ENCODE results near the gene RABGAP1L. TPM values are rescaled to one million over a fixed set of nuclear protein-coding genes. Genes with fewer than 3 reads are reported as not detected.

Gene RABGAP1L
- total RNA-seq, 1 experiment from 2014 or later: 29.3 TPM

DNA sequence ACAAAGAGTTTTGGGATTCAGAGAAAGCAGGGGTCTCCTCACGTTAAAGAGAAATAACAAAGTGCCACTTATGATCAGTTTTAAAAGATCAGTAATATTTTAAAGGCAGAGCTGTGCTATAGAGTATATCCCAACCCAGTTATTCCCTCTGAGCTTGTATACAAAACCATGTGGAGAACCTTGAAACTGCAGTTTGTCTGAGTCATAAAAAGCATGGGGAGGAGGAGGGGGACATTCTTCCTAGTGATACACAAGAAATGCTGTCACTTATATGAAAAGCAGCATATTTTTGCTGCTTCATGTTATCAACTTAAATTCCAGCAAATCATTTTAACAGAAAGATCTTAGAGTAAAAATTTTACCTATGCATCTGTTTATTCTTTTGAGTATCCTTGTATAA is 533.0 kb downstream of the RABGAP1L start:
- Histone ChIP-seq H3K4me2 (ENCODE audit: low read length) (no peak overlapping the region), H3K9me3 (ENCODE audit: control insufficient read depth in 1 of 2, insufficient read depth in 1 of 2, low read depth in 1 of 2, low read length in 2 of 2) (no peaks in the 10 kb centered on the region), H3K79me2 (ENCODE audit: insufficient read depth, low read length) (no peaks in the 10 kb centered on the region), H3K9ac (ENCODE audit: low read length) (no peak overlapping the region), H3K36me3 (ENCODE audit: control insufficient read depth in 1 of 2, insufficient read depth in 2 of 2, low read length in 2 of 2) (no peaks in the 10 kb centered on the region), H3K27me3 (ENCODE audit: insufficient read depth, low read length) (no peaks in the 10 kb centered on the region), H3K4me3 (replicated peaks in 1 of 2; ENCODE audit: low read depth in 1 of 2, low read length in 2 of 2) (no peak overlapping the region), H4K20me1 (ENCODE audit: insufficient read depth) (no peaks in the 10 kb centered on the region), H3K4me1 (ENCODE audit: control insufficient read depth in 1 of 2, insufficient read depth in 2 of 2, low read length in 2 of 2) (peaks cover 4 to 11% of the 10 kb centered on the region in 2 experiments; a peak in 2 of 4 replicates), H2AFZ (ENCODE audit: low read depth, low read length, poor library complexity, severe bottlenecking) (no peak overlapping the region), H3K9me2 (ENCODE audit: insufficient read depth) (no peaks in the 10 kb centered on the region), H3K27ac (ENCODE audit: low read depth, low read length) (no peak overlapping the region)
- peak; percentile 80 for ATAC-seq
- intact Hi-C loops (cut with micrococcal nuclease): no loop called here
- no peak for TF ChIP-seq ATF3 (IDR thresholded peaks at IDR 0.05)
- peak; percentile 33; the same call in 1 of the 2 replicates for TF ChIP-seq FOSL1 (IDR thresholded peaks at IDR 0.05; ENCODE audit: low read depth)
- TF ChIP-seq, protein P1, sequence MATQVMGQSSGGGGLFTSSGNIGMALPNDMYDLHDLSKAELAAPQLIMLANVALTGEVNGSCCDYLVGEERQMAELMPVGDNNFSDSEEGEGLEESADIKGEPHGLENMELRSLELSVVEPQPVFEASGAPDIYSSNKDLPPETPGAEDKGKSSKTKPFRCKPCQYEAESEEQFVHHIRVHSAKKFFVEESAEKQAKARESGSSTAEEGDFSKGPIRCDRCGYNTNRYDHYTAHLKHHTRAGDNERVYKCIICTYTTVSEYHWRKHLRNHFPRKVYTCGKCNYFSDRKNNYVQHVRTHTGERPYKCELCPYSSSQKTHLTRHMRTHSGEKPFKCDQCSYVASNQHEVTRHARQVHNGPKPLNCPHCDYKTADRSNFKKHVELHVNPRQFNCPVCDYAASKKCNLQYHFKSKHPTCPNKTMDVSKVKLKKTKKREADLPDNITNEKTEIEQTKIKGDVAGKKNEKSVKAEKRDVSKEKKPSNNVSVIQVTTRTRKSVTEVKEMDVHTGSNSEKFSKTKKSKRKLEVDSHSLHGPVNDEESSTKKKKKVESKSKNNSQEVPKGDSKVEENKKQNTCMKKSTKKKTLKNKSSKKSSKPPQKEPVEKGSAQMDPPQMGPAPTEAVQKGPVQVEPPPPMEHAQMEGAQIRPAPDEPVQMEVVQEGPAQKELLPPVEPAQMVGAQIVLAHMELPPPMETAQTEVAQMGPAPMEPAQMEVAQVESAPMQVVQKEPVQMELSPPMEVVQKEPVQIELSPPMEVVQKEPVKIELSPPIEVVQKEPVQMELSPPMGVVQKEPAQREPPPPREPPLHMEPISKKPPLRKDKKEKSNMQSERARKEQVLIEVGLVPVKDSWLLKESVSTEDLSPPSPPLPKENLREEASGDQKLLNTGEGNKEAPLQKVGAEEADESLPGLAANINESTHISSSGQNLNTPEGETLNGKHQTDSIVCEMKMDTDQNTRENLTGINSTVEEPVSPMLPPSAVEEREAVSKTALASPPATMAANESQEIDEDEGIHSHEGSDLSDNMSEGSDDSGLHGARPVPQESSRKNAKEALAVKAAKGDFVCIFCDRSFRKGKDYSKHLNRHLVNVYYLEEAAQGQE (IDR thresholded peaks at IDR 0.05; ENCODE audit: low read depth): no peak
- no peak for TF ChIP-seq CBX3 (IDR thresholded peaks at IDR 0.05; ENCODE audit: low read depth)
- TF ChIP-seq, protein P2, sequence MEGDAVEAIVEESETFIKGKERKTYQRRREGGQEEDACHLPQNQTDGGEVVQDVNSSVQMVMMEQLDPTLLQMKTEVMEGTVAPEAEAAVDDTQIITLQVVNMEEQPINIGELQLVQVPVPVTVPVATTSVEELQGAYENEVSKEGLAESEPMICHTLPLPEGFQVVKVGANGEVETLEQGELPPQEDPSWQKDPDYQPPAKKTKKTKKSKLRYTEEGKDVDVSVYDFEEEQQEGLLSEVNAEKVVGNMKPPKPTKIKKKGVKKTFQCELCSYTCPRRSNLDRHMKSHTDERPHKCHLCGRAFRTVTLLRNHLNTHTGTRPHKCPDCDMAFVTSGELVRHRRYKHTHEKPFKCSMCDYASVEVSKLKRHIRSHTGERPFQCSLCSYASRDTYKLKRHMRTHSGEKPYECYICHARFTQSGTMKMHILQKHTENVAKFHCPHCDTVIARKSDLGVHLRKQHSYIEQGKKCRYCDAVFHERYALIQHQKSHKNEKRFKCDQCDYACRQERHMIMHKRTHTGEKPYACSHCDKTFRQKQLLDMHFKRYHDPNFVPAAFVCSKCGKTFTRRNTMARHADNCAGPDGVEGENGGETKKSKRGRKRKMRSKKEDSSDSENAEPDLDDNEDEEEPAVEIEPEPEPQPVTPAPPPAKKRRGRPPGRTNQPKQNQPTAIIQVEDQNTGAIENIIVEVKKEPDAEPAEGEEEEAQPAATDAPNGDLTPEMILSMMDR (IDR thresholded peaks at IDR 0.05 in 2 of 3, conservative IDR thresholded peaks at IDR 0.05 in 1 of 3; ENCODE audit: borderline replicate concordance in 1 of 3, insufficient read depth in 1 of 3, low read depth in 2 of 3, low read length in 2 of 3): peak in 2 of 3 experiments; percentile 19 to 24; a peak in 3 of 6 replicates
- no peak for TF ChIP-seq POLR2A (IDR thresholded peaks at IDR 0.05; ENCODE audit: borderline replicate concordance, extremely low read depth, insufficient read depth, insufficient read length)
- peak; percentile 7 for DNase-seq (ENCODE audit: low read depth, low spot score)
- CTCF ChIA-PET: interaction anchor here (1.1 kb wide), 1 partner anchor 430 kb away, joined by 3 read pairs; no protein-coding TSS in a partner anchor
- POLR2A ChIA-PET: no interaction called here
- RAD21 ChIA-PET (ENCODE audit: low non-redundant PET in 1 of 2, low total read pairs in 2 of 2, uncharacterized antibody in 2 of 2, unreplicated experiment in 2 of 2): no interaction called here
- no TSS peak for BruUV-seq (replicated peaks)

Data from HCT116 (cell line).